AG20443 (cell line): ENCODE measurements around the gene CCDC110.

ENCODE experiments used
- DNase-seq: peaks from one replicate; pipeline ENCODE4 v3.0.0; 2012; ENCODE audit warnings: low spot score, mixed read lengths

Gene CCDC110

DNA sequence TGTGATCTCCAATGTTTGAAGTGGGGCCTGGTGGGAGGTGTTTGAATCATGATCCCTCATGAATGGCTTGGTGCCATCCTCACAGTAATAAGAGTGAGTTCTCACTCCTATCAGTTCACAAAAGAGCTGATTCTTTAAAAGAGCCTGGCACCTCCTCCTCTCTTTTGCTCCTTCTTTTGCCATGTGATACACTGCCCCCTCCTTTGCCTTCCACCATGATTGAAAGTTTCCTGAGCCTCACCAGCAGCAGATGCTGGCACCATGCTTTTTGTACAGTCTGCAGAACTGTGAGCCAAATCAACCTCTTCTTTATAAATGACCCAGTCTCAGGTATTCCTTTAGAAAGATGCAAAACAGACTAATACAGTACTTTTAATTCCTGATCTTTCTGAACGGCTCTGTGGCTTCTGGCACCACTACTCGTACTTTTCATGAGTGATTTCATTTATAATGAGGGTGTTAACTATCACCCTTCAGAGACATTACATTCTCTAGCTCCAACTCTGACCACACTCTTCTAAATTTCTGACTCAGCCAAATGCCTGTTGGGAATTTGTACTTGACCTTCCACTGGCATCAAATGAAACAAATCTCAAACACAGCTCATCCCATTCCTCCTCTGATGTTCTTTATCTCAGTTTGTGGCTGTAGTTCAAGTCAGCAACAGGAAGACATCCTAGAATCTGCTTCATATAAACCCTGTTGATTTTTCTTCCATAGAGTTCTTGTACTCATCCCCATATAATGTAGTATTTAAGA, 50.0 kb downstream of the CCDC110 start:
- DNase-seq: peak; percentile 11

DNA sequence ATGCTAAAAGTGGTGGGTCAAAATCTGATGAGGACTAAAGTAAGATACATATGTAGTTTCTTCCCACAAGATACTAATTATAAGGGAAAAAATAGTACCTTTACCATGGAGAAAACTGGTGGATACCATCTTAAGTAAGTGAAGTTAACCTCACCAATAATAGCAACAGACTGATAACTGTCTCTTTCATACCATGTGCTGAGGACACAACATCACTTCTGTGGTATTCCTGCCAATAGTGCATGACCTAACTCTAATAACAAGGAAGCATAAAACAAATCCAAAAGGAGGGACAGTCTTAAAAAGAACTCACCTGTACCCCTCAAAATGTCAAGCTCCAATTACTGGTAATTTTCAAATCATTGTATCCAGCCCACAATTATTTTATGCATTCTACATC, 54.6 kb downstream of the CCDC110 start:
- DNase-seq: no peak

DNA sequence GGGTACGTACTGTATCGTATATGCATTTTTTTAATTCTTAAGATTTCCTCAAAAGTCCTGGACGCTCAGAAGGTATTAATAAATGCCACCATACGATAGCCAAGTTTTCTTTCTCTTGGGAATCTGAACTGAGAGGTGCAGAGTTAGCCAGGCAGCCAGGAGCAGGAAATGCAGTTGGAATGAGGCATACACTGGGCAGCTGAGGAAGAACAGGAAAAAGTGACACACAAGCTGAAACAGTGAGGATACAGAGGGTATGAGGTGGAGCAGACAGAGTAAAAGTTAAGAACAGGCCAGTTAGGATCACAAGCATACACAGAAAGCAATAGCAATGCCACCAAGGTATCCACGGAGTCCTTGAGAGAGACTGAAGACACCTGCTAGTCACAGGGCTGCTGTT, 59.1 kb downstream of the CCDC110 start:
- DNase-seq: no peak

DNA sequence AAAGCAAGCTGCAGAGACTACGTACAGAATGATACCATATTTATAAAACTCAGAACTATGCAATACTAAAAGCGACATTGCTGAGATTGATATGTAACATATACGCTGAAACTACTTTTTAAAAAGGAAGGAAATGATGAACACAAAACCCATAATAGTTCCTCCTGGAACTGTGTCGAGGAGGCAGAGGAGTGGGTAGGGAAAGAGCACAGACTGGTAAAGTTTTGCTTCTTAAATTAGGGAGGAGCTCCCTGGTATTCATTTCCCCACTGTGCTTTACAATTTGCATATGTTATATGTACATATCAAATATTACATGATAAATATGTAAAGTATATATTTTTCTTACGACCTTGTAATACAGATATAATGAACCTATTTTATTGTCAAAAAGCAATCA, 59.7 kb downstream of the CCDC110 start:
- DNase-seq: no peak

DNA sequence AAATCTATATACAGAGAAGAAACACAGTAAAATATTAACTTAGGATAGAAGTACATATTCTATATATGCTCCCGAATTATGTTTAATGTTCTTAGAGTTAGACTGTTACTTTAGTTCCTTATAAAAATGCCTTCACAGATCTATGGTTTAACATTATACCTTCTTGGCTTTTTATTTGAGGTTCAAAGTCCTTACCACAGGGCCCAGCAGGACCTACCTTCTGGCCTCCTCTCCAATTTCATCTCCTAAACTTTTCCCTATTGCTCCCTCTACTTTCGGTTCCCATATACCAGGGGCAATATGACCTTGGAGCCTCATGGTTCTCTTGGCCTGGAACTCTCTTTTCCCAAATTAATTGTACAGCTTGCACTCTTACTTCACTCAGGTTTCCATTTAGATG, 63.1 kb downstream of the CCDC110 start:
- no peak for DNase-seq

DNA sequence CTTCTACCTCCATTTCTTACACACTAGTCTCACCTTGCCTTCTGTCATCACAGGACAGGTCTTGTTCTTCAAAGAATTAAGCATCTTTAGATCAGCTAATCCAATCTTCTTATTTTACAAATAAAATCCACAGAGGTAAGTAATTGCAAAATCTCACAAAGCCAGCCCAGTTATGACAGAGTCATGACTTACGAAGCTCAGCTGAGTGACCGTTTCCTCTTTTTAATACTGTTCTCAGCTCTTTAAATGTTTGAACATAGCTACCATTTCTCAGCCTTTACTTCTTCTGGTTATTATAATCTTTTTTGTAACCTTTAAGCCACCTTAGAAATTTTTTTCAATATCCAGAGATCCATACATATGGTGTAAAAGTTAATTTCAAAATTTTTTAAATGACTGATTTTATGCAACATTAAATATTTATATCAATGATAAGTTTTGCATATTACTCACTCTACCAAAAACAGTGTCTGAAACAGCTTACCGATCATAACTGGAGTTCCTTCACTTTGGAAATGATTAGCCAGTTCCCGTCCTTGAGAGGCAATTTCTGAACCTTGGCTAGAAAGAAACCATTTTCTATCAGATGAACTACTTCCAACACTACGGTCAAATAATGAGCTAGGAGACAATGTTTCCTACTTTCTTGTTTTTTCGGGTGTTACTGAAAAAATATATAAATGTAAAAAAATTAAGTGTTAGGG, 66.1 kb downstream of the CCDC110 start:
- no peak for DNase-seq

DNA sequence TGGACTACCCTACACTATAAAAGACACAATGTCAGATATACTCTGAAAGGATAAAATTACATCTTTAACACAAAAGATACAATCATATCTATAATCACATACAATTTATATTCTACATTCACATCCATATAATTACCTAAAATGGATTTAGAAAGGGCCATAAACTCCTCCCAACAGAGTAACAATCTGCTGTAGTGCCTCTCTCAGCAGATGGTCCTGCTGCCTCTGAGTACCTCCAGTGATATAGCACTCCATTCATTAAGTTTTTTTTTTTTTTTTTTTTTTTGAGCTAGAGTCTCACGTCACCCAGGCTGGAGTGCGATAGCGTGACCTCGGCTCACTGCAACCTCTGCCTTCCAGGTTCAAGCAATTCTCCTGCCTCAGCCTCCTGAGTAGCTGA, 67.5 kb downstream of the CCDC110 start:
- DNase-seq: no peak

DNA sequence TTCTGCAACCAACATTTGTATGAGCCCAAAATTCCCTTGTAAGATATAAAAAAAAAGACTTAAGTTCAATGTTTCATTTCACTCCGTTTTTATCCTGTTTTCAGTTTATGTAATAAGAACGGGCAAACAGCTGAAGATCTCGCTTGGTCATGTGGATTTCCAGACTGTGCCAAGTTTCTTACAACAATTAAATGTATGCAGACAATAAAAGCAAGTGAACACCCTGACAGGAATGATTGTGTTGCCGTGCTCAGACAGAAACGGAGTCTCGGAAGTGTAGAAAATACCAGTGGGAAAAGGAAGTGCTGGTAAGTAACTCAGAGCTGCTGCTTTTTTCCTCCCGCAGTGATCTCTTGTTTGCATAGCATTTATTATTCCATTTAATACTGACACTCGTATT, 72.1 kb downstream of the CCDC110 start:
- DNase-seq: no peak

DNA sequence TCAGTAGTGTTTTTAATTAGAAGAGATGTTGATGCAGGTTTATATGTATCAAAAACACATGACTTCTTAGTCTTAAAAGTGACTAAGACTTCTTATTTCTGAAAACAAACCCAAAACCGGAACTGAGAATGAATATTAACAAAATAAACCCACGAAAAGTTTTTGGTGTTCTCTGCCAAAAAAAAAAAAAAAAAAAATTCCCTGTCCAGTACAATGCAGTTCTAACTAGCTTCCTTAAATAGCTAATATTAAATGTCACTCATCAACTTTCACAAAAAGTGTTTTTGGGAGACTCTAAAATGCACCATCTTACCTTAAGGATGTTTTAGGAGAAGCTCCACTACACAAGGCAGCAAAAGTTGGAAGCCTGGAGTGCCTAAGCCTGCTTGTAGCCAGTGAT, 72.9 kb downstream of the CCDC110 start:
- no peak for DNase-seq

DNA sequence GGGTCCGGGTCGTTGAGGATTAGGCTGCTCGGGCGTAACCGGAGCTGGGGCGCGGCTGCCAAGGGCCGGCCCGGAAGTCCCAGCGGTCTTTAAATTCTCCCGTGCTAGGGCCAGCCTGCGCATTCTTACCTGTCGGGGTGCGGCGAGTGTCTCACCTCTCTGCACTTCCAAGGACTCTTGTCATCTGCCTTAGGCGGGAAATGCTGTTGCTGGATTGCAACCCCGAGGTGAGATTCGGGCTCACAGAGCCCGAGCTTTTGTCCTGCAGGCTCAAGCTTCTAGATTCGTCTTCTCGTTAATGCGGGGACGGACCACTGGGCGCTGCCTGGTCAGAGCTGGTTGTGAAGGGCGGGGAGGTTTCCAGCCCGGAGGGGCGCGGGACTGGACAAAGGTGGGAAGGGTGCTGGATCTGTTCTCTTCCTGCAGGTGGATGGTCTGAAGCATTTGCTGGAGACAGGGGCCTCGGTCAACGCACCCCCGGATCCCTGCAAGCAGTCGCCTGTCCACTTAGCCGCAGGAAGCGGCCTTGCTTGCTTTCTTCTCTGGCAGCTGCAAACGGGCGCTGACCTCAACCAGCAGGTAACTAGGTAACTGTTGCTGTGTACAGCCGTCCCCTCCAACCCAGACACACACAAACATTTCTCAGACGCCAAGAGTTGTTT, 74.7 kb downstream of the CCDC110 start, which contains the start of gene ANKRD37:
Gene ANKRD37, plus strand, starts transcription at position 118 of the 662 bp plus-strand sequence. Its CDS starts 83 bp downstream, at position 201.
- peak; percentile 45 for DNase-seq

DNA sequence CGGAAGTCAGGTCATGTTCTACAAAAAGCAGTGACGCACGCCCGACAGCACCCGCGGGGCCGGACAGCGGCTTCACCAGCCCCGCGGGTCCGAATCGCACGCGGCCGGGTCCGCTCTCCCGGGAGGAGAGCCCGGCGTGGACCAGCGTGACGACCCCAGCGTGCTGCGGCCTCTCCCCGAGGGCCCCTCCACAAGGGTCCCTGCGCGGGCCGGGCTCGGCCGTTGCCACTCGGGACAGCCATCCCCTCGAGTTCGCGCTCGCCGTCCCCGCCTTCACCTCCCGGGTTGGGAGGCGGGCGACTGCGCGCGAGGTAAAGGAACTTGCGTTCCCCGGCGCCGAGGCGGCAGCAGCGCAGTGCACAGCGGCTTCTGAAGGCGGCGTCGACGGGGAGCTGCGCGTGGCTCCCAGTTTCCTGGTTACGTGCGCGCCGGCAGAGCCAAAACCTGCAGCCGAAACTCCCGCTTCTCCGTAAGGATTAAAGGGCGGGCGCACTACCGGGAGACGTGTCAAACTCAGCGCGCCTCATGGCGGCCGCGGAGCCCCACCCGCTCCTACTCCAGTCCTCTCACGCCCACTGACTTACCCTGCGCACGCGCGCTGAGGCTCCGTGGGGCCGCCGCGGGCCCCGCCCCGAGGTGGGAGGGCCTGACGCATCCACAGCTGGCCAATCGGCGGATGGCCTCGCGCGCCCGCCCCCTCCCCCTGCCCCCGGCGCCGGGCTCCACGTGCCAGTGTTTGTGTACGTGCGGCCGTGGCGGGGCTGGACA, 75.4 kb downstream of the CCDC110 start:
- peak; percentile 100 for DNase-seq

DNA sequence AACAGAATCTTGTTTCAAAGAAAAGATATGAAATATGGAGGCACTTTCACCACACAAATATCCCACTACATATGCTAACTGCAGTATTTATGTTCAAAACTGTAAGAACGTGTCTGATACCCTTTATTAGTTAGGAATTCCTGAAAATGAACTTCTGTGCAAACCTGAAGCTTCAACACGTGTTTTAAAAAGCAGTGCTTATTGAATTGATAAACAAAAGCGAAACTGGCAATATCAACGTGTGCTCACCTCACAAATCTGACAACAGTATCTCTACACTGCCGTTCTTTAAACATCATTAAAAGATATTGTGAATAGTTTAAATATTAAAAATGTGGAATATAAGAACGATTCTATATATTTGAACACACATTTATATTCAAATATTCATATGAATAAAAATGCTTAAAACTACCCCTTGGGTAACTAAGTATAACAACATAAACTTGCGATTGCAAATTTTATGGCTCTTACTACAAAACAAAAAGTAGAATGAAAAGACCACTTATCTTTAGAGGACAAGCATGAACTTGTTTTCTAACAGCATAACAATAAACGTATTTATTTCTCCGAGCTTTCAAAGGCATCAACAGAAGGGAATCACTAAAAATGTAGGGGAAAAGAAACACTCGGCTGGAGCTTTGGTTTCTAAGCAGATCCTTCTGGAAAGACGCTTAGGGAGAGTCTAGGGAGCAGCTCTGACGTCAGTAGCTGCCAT, 76.1 kb downstream of the CCDC110 start, which contains the start of gene LRP2BP:
Gene LRP2BP, minus strand, starts transcription at position 687 of the 718 bp plus-strand sequence. CDS start 17,738 bp downstream, outside the sequence.
- no peak for DNase-seq
